HEK293 (cell line): ENCODE results near the gene AATK.

Experiments used
- CTCF ChIA-PET: fragments of 350-600 bp; formaldehyde crosslinking; extraction: SDS; loops from one replicate; lab custom pipeline; 2021; ENCODE audit warnings: antibody characterized with exemption; lab: Yijun Ruan, JAX
- POLR2A ChIA-PET: fragments of 300-600 bp; formaldehyde crosslinking; extraction: SDS; loops from one replicate; lab custom pipeline; 2020; ENCODE audit warnings: antibody characterized with exemption, inconsistent platforms; lab: Yijun Ruan, JAX
- H3K27ac ChIP-seq: fragments of 200-500 bp; sonication (Bioruptor generic); 2 replicates; pipeline ENCODE4 v1.5.1; 2014; ENCODE audit warnings: low read depth, low read length, control low read depth, inconsistent platforms; ENCODE audit errors: extremely low read depth
- H3K36me3 ChIP-seq, 2 experiments: fragments of 200-500 bp in 1 of 2; sonication (Bioruptor generic) in 1 of 2; 1 replicate in 1 of 2; 2 replicates in 1 of 2; pipeline ENCODE4 v1.5.1; 2014 to 2017; ENCODE audit warnings: inconsistent platforms in 2 of 2, low read length in 2 of 2; ENCODE audit not compliant: control insufficient read depth in 2 of 2, insufficient read depth in 1 of 2
- H3K4me1 ChIP-seq: fragments of 200-500 bp; sonication (Bioruptor generic); 2 replicates; pipeline ENCODE4 v1.5.1; 2014; ENCODE audit warnings: mild to moderate bottlenecking, low read length, inconsistent platforms; ENCODE audit not compliant: control insufficient read depth, insufficient read depth
- H3K4me3 ChIP-seq: 2 replicates; pipeline ENCODE4 v1.5.1; 2011; ENCODE audit warnings: low read depth, mild to moderate bottlenecking, control low read depth, low read length, moderate library complexity
- H3K9me3 ChIP-seq: fragments of 200-500 bp; sonication (Bioruptor generic); 2 replicates; pipeline ENCODE4 v1.5.1; 2014; ENCODE audit warnings: low read depth, low read length, inconsistent platforms; ENCODE audit not compliant: control insufficient read depth, insufficient read depth
- EGR2 ChIP-seq: fragments of 450-650 bp; formaldehyde crosslinking; IDR thresholded peaks from 2 replicates; pipeline ENCODE4 v1.5.1; 2016; ENCODE audit warnings: low read depth, missing biosample characterization, missing genetic modification characterization
- GLI4 ChIP-seq: fragments of 450-650 bp; formaldehyde crosslinking; IDR thresholded peaks from 2 replicates; pipeline ENCODE4 v1.5.1; 2016; ENCODE audit warnings: missing biosample characterization, missing genetic modification characterization
- GLIS1 ChIP-seq: fragments of 450-650 bp; formaldehyde crosslinking; IDR thresholded peaks from 2 replicates; pipeline ENCODE4 v1.5.1; 2016; ENCODE audit warnings: missing biosample characterization, missing genetic modification characterization
- GLIS2 ChIP-seq: fragments of 450-650 bp; formaldehyde crosslinking; IDR thresholded peaks from 2 replicates; pipeline ENCODE4 v1.5.1; 2016; ENCODE audit warnings: missing biosample characterization, missing genetic modification characterization
- KLF10 ChIP-seq: fragments of 450-650 bp; IDR thresholded peaks from 2 replicates; pipeline ENCODE4 v1.5.1; 2018; ENCODE audit warnings: missing biosample characterization, mild to moderate bottlenecking, missing genetic modification characterization
- KLF7 ChIP-seq: fragments of 450-650 bp; formaldehyde crosslinking; IDR thresholded peaks from 2 replicates; pipeline ENCODE4 v1.5.1; 2016; ENCODE audit warnings: missing biosample characterization, missing genetic modification characterization, borderline replicate concordance
- MEIS1 ChIP-seq: sonication (generic); formaldehyde crosslinking; IDR thresholded peaks from 2 replicates; pipeline ENCODE4 v1.8.1; 2022; ENCODE audit warnings: missing genetic modification reagents, mild to moderate bottlenecking, borderline replicate concordance
- OVOL3 ChIP-seq: fragments of 450-650 bp; formaldehyde crosslinking; IDR thresholded peaks from 2 replicates; pipeline ENCODE4 v1.5.1; 2016; ENCODE audit warnings: missing biosample characterization, missing genetic modification characterization
- PBX3 ChIP-seq: sonication (generic); formaldehyde crosslinking; IDR thresholded peaks from 2 replicates; pipeline ENCODE4 v1.8.1; 2022; ENCODE audit warnings: mild to moderate bottlenecking, moderate library complexity, missing genetic modification reagents
- PRDM2 ChIP-seq: fragments of 450-650 bp; formaldehyde crosslinking; IDR thresholded peaks from 2 replicates; pipeline ENCODE4 v1.5.1; 2016; ENCODE audit warnings: missing biosample characterization, missing genetic modification characterization, borderline replicate concordance
- SCRT2 ChIP-seq: fragments of 450-650 bp; formaldehyde crosslinking; IDR thresholded peaks from 2 replicates; pipeline ENCODE4 v1.5.1; 2016; ENCODE audit warnings: missing biosample characterization, missing genetic modification characterization
- ZIC2 ChIP-seq: fragments of 450-650 bp; formaldehyde crosslinking; IDR thresholded peaks from 2 replicates; pipeline ENCODE4 v1.5.1; 2016; ENCODE audit warnings: missing biosample characterization, missing genetic modification characterization
- ZNF112 ChIP-seq: fragments of 450-650 bp; formaldehyde crosslinking; IDR thresholded peaks from 2 replicates; pipeline ENCODE4 v1.5.0; 2017; ENCODE audit warnings: missing biosample characterization, missing genetic modification characterization
- ZNF157 ChIP-seq: fragments of 450-650 bp; formaldehyde crosslinking; IDR thresholded peaks from 2 replicates; pipeline ENCODE4 v1.5.1; 2016; ENCODE audit warnings: missing biosample characterization, missing genetic modification characterization
- ZNF274 ChIP-seq, 2 experiments: fragments of 200-500 bp in 1 of 2; fragments of 450-650 bp in 1 of 2; sonication (Bioruptor generic) in 1 of 2; formaldehyde crosslinking in 1 of 2; IDR thresholded peaks; 2 replicates each; pipeline versions ENCODE4 v1.5.1 to v1.6.1; 2014 to 2016; ENCODE audit warnings: borderline replicate concordance in 1 of 2, inconsistent platforms in 1 of 2, low read length in 1 of 2, missing biosample characterization in 1 of 2, missing genetic modification characterization in 1 of 2
- ZNF311 ChIP-seq: fragments of 450-650 bp; formaldehyde crosslinking; IDR thresholded peaks from 2 replicates; pipeline ENCODE4 v1.5.1; 2017; ENCODE audit warnings: missing biosample characterization, missing genetic modification characterization, borderline replicate concordance
- ZNF335 ChIP-seq: fragments of 450-650 bp; formaldehyde crosslinking; conservative IDR thresholded peaks from 2 replicates; pipeline ENCODE4 v1.5.1; 2016; ENCODE audit warnings: missing biosample characterization, missing genetic modification characterization
- ZNF423 ChIP-seq: fragments of 450-650 bp; formaldehyde crosslinking; IDR thresholded peaks from 2 replicates; pipeline ENCODE4 v1.5.1; 2016; ENCODE audit warnings: missing biosample characterization, missing genetic modification characterization
- ZNF600 ChIP-seq: fragments of 450-650 bp; formaldehyde crosslinking; IDR thresholded peaks from 2 replicates; pipeline ENCODE4 v1.5.1; 2016; ENCODE audit warnings: missing biosample characterization, missing genetic modification characterization
- ZNF610 ChIP-seq: fragments of 450-650 bp; formaldehyde crosslinking; IDR thresholded peaks from 2 replicates; pipeline ENCODE4 v1.5.1; 2016; ENCODE audit warnings: missing biosample characterization, missing genetic modification characterization, borderline replicate concordance
- ZNF624 ChIP-seq: fragments of 450-650 bp; formaldehyde crosslinking; IDR thresholded peaks from 2 replicates; pipeline ENCODE4 v1.5.1; 2017; ENCODE audit warnings: missing biosample characterization, missing genetic modification characterization
- ZNF645 ChIP-seq: fragments of 450-650 bp; formaldehyde crosslinking; IDR thresholded peaks from 2 replicates; pipeline ENCODE4; 2016; ENCODE audit warnings: missing biosample characterization, missing genetic modification characterization
- ZNF768 ChIP-seq: fragments of 450-650 bp; formaldehyde crosslinking; IDR thresholded peaks from 2 replicates; pipeline ENCODE4 v1.5.1; 2018; ENCODE audit warnings: missing biosample characterization, mild to moderate bottlenecking, missing genetic modification characterization

The AATK gene

GRCh38 chr17:81127526-81128177 is 38.4 kb downstream of the AATK start:
- no peak overlapping the region for H3K4me3 ChIP-seq
- H3K4me1 ChIP-seq: no peaks in the 10 kb centered on the region
- H3K36me3 ChIP-seq: peaks cover 0 to 2% of the 10 kb centered on the region in 2 experiments; a peak in 1 of 3 replicates
- H3K9me3 ChIP-seq: no peaks in the 10 kb centered on the region
- CTCF ChIA-PET: interaction anchor here (0.6 kb wide), 1 partner anchor 23 kb away, joined by 3 read pairs; no protein-coding TSS in a partner anchor
- TF ChIP-seq EGR2 (tag by site-specific recombination) (0 out of 2 replicates have a peak, but pooled peaks have one; percentile 5), PBX3 (CRISPR knock-in tag) (no peak), ZNF600 (tag by site-specific recombination) (0 out of 2 replicates have a peak, but pooled peaks have one; percentile 28), ZNF112 (no peak), SCRT2 (tag by site-specific recombination) (no peak), KLF7 (tag by site-specific recombination) (no peak), ZNF423 (tag by site-specific recombination) (no peak)
- TF ChIP-seq, all 188 proteins: peak for 2
- POLR2A ChIA-PET: no interaction called here
- H3K27ac ChIP-seq: no peak overlapping the region

- no peaks in the 10 kb centered on the region for H3K9me3 ChIP-seq
- ChIA-PET CTCF (no interaction called here), POLR2A (no interaction called here)
- H3K4me3 ChIP-seq: no peak overlapping the region
- TF ChIP-seq ZNF610 (no peak), ZNF768 (tag by site-specific recombination) (no peak), MEIS1 (no peak), ZNF311 (tag by site-specific recombination) (no peak), ZNF274 (IDR thresholded peaks at IDR 0.05; ENCODE audit: low read length) (no peak), ZNF274 (tag by site-specific recombination; IDR thresholded peaks at IDR 0.05; ENCODE audit: borderline replicate concordance) (no peak), KLF10 (tag by site-specific recombination) (no peak), OVOL3 (tag by site-specific recombination) (no peak)
- no peaks in the 10 kb centered on the region for H3K4me1 ChIP-seq
- no peak overlapping the region for H3K27ac ChIP-seq
- H3K36me3 ChIP-seq: peaks cover 0 to 2% of the 10 kb centered on the region in 2 experiments; a peak in 1 of 3 replicates
These were observed 38.9 kb downstream of the AATK start for GRCh38 chr17:81127133-81127455.

- ChIA-PET CTCF (no interaction called here), POLR2A (no interaction called here)
- Histone ChIP-seq H3K27ac (no peak overlapping the region), H3K4me1 (no peaks in the 10 kb centered on the region), H3K9me3 (no peaks in the 10 kb centered on the region), H3K4me3 (no peak overlapping the region), H3K36me3 (peaks cover 0 to 2% of the 10 kb centered on the region in 2 experiments; a peak in 1 of 3 replicates)
- TF ChIP-seq ZNF645 (no peak), GLIS1 (tag by site-specific recombination) (peak; percentile 52), ZNF335 (tag by site-specific recombination) (no peak), ZNF624 (no peak), ZIC2 (tag by site-specific recombination) (0 out of 2 replicates have a peak, but pooled peaks have one; percentile 14), ZNF157 (tag by site-specific recombination) (no peak), GLIS2 (tag by site-specific recombination) (peak; percentile 70), PRDM2 (tag by site-specific recombination) (no peak), GLI4 (tag by site-specific recombination) (no peak)
These were observed 39.5 kb downstream of the AATK start for GRCh38 chr17:81126281-81127132.
